NCI-H146 treated with DMSO at 0.1 percent for 48 hours (cell line): ENCODE data around the gene POM121C.
"Not testable (repeated sequence)": the region's sequence is repeated elsewhere in the genome, so short reads cannot be mapped to it uniquely, and the experiment has no call there.

Experiments
- DNase-seq: peaks from one replicate; lab custom pipeline; 2025; ENCODE audit not compliant: unreplicated experiment; lab: John Stamatoyannopoulos, UW

Gene POM121C

GRCh38 chr7:75397865-75398264 lies 88.2 kb downstream of the POM121C start:
- not testable (repeated sequence) for DNase-seq

- not testable (repeated sequence) for DNase-seq
Measured at GRCh38 chr7:75395329-75395728, 90.8 kb downstream of the POM121C start, which contains the start of gene TRIM73. TSS of gene TRIM73 (plus strand) at chr7:75395629. CDS start at chr7:75398934, 3,305 bp downstream.

- DNase-seq, result not testable (repeated sequence)
Measured at GRCh38 chr7:75393194-75393593, 92.9 kb downstream of the POM121C start.

- DNase-seq, result not testable (repeated sequence)
Measured at GRCh38 chr7:75374519-75375317, 111.4 kb downstream of the POM121C start.

GRCh38 chr7:75374144-75374518 lies 112.0 kb downstream of the POM121C start:
- not testable (repeated sequence) for DNase-seq

- not testable (repeated sequence) for DNase-seq
Measured at GRCh38 chr7:75367313-75367712, 118.8 kb downstream of the POM121C start.
